ENCODE data around the gene KCNK4.
"Not testable (repeated sequence)": the region's sequence is repeated elsewhere in the genome, so short reads cannot be mapped to it uniquely, and the experiment has no call there.

The KCNK4 gene

GRCh38 chr11:64245401-64245796, 45.7 kb upstream of the KCNK4 start:
- H3K4ac ChIP-seq (ENCODE audit: low read depth, low read length): no peak overlapping the region
- H3K4me3 ChIP-seq (ENCODE audit: low read length): peak overlapping the region; percentile 94
- H3K4me2 ChIP-seq (ENCODE audit: low read length): peak overlapping the region; percentile 35
- peaks cover 14% of the 10 kb centered on the region for H3K4me1 ChIP-seq (ENCODE audit: control insufficient read depth, low read depth, low read length)
- H2BK15ac ChIP-seq (replicated peaks; ENCODE audit: low read depth): no peak overlapping the region
- no peak for DNase-seq
- peaks cover 1% of the 10 kb centered on the region for H3K36me3 ChIP-seq (ENCODE audit: control insufficient read depth, insufficient read depth, low read length)
- peak overlapping the region; percentile 98 for H3K56ac ChIP-seq (ENCODE audit: low read length)
- no peak overlapping the region for H2BK120ac ChIP-seq (ENCODE audit: low read depth, low read length)
- no peaks in the 10 kb centered on the region for H3K27me3 ChIP-seq (ENCODE audit: insufficient read depth, low read length, poor library complexity)
- peak overlapping the region; percentile 75 for H3K23ac ChIP-seq (ENCODE audit: low read length)
- no peak overlapping the region for H3K27ac ChIP-seq (ENCODE audit: low read depth, low read length)
- H2BK5ac ChIP-seq (ENCODE audit: low read length): no peak overlapping the region
- no peak overlapping the region for H2AK5ac ChIP-seq (ENCODE audit: low read length)
- H3K9ac ChIP-seq (ENCODE audit: low read length): peak overlapping the region; percentile 95
- H3K79me1 ChIP-seq (ENCODE audit: low read length): peaks cover 7% of the 10 kb centered on the region
- H4K8ac ChIP-seq (ENCODE audit: low read depth, low read length): no peak overlapping the region
- no peak overlapping the region for H4K5ac ChIP-seq (ENCODE audit: low read length)
- H3K79me2 ChIP-seq (ENCODE audit: control insufficient read depth, insufficient read depth, low read length): peaks cover 23% of the 10 kb centered on the region
- no CpG with 5 or more reads among the region's 6 CpGs for WGBS (ENCODE audit: extremely low coverage, insufficient coverage, low lambda C conversion rate)
- H3K18ac ChIP-seq (ENCODE audit: low read length): no peak overlapping the region

GRCh38 chr11:64245797-64246620, 45.1 kb upstream of the KCNK4 start:
- Histone ChIP-seq H3K27ac (ENCODE audit: low read depth, low read length) (peak overlapping the region; percentile 46), H2BK15ac (replicated peaks; ENCODE audit: low read depth) (no peak overlapping the region), H2BK5ac (ENCODE audit: low read length) (peak overlapping the region; percentile 64), H3K4me3 (ENCODE audit: low read length) (peak overlapping the region; percentile 94), H3K56ac (ENCODE audit: low read length) (peak overlapping the region; percentile 98), H3K4ac (ENCODE audit: low read depth, low read length) (peak overlapping the region; percentile 44), H3K27me3 (ENCODE audit: insufficient read depth, low read length, poor library complexity) (no peaks in the 10 kb centered on the region), H3K79me2 (ENCODE audit: control insufficient read depth, insufficient read depth, low read length) (peaks cover 23% of the 10 kb centered on the region), H3K23ac (ENCODE audit: low read length) (peak overlapping the region; percentile 75), H3K36me3 (ENCODE audit: control insufficient read depth, insufficient read depth, low read length) (peaks cover 1% of the 10 kb centered on the region), H2AK5ac (ENCODE audit: low read length) (peak overlapping the region; percentile 86), H3K4me1 (ENCODE audit: control insufficient read depth, low read depth, low read length) (peaks cover 12% of the 10 kb centered on the region), H3K18ac (ENCODE audit: low read length) (peak overlapping the region; percentile 15), H4K8ac (ENCODE audit: low read depth, low read length) (no peak overlapping the region), H3K9ac (ENCODE audit: low read length) (peak overlapping the region; percentile 95), H3K79me1 (ENCODE audit: low read length) (peaks cover 7% of the 10 kb centered on the region), H4K5ac (ENCODE audit: low read length) (no peak overlapping the region), H2BK120ac (ENCODE audit: low read depth, low read length) (peak overlapping the region; percentile 0), H3K4me2 (ENCODE audit: low read length) (peak overlapping the region; percentile 35)
- peak; percentile 91 for DNase-seq
- WGBS (ENCODE audit: extremely low coverage, insufficient coverage, low lambda C conversion rate): no CpG with 5 or more reads among the region's 46 CpGs

GRCh38 chr11:64246621-64246870, 44.6 kb upstream of the KCNK4 start:
- peaks cover 12% of the 10 kb centered on the region for H3K4me1 ChIP-seq (ENCODE audit: control insufficient read depth, low read depth, low read length)
- not testable (repeated sequence) for DNase-seq; H3K23ac ChIP-seq (ENCODE audit: low read length); H2BK15ac ChIP-seq (replicated peaks; ENCODE audit: low read depth); H2AK5ac ChIP-seq (ENCODE audit: low read length); H2BK5ac ChIP-seq (ENCODE audit: low read length); H4K8ac ChIP-seq (ENCODE audit: low read depth, low read length); H3K4me2 ChIP-seq (ENCODE audit: low read length); H3K27me3 ChIP-seq (ENCODE audit: insufficient read depth, low read length, poor library complexity); H3K36me3 ChIP-seq (ENCODE audit: control insufficient read depth, insufficient read depth, low read length); H2BK120ac ChIP-seq (ENCODE audit: low read depth, low read length); H3K79me1 ChIP-seq (ENCODE audit: low read length); H4K5ac ChIP-seq (ENCODE audit: low read length)
- H3K4ac ChIP-seq (ENCODE audit: low read depth, low read length): peak overlapping the region; percentile 44
- no CpG with 5 or more reads among the region's 43 CpGs for WGBS (ENCODE audit: extremely low coverage, insufficient coverage, low lambda C conversion rate)
- peak overlapping the region; percentile 22 for H3K27ac ChIP-seq (ENCODE audit: low read depth, low read length)
- H3K18ac ChIP-seq (ENCODE audit: low read length): peak overlapping the region; percentile 15
- peak overlapping the region; percentile 98 for H3K56ac ChIP-seq (ENCODE audit: low read length)
- H3K9ac ChIP-seq (ENCODE audit: low read length): peak overlapping the region; percentile 95
- peaks cover 23% of the 10 kb centered on the region for H3K79me2 ChIP-seq (ENCODE audit: control insufficient read depth, insufficient read depth, low read length)
- H3K4me3 ChIP-seq (ENCODE audit: low read length): peak overlapping the region; percentile 94

GRCh38 chr11:64246871-64247728, 44.0 kb upstream of the KCNK4 start, which contains the start of gene PPP1R14B:
PPP1R14B (minus strand) TSS chr11:64246943; CDS start chr11:64246673, 270 bp downstream.
- no peak within 1 kb of the TSS for H4K8ac ChIP-seq (ENCODE audit: low read depth, low read length)
- no peak within 1 kb of the TSS for H4K5ac ChIP-seq (ENCODE audit: low read length)
- peak within 1 kb of the TSS; percentile 50 for H3K4ac ChIP-seq (ENCODE audit: low read depth, low read length)
- H3K4me2 ChIP-seq (ENCODE audit: low read length): peak within 1 kb of the TSS; percentile 93
- H3K79me2 ChIP-seq (ENCODE audit: control insufficient read depth, insufficient read depth, low read length): peaks cover 28% of the 10 kb centered on the region
- peak within 1 kb of the TSS; percentile 98 for H3K56ac ChIP-seq (ENCODE audit: low read length)
- H2BK5ac ChIP-seq (ENCODE audit: low read length): peak within 1 kb of the TSS; percentile 73
- peak within 1 kb of the TSS; percentile 94 for H3K4me3 ChIP-seq (ENCODE audit: low read length)
- WGBS (ENCODE audit: extremely low coverage, insufficient coverage, low lambda C conversion rate): no CpG with 5 or more reads among the region's 74 CpGs
- H3K36me3 ChIP-seq (ENCODE audit: control insufficient read depth, insufficient read depth, low read length): peaks cover 1% of the 10 kb centered on the region
- H3K9ac ChIP-seq (ENCODE audit: low read length): peak within 1 kb of the TSS; percentile 95
- peak within 1 kb of the TSS; percentile 86 for H2AK5ac ChIP-seq (ENCODE audit: low read length)
- H3K4me1 ChIP-seq (ENCODE audit: control insufficient read depth, low read depth, low read length): peaks cover 12% of the 10 kb centered on the region
- H3K18ac ChIP-seq (ENCODE audit: low read length): peak within 1 kb of the TSS; percentile 15
- no peaks in the 10 kb centered on the region for H3K27me3 ChIP-seq (ENCODE audit: insufficient read depth, low read length, poor library complexity)
- H3K27ac ChIP-seq (ENCODE audit: low read depth, low read length): peak within 1 kb of the TSS; percentile 59
- peak; percentile 96 for DNase-seq
- H3K23ac ChIP-seq (ENCODE audit: low read length): peak within 1 kb of the TSS; percentile 75
- peaks cover 11% of the 10 kb centered on the region for H3K79me1 ChIP-seq (ENCODE audit: low read length)
- no peak within 1 kb of the TSS for H2BK15ac ChIP-seq (replicated peaks; ENCODE audit: low read depth)
- peak within 1 kb of the TSS; percentile 0 for H2BK120ac ChIP-seq (ENCODE audit: low read depth, low read length)

- Histone ChIP-seq H3K9ac (ENCODE audit: low read length) (peak overlapping the region; percentile 69), H3K23ac (ENCODE audit: low read length) (no peak overlapping the region), H3K27me3 (ENCODE audit: insufficient read depth, low read length, poor library complexity) (no peaks in the 10 kb centered on the region), H3K4me1 (ENCODE audit: control insufficient read depth, low read depth, low read length) (peaks cover 12% of the 10 kb centered on the region), H3K79me1 (ENCODE audit: low read length) (peaks cover 9% of the 10 kb centered on the region), H2AK5ac (ENCODE audit: low read length) (peak overlapping the region; percentile 92), H3K4me3 (ENCODE audit: low read length) (no peak overlapping the region), H3K18ac (ENCODE audit: low read length) (peak overlapping the region; percentile 15), H4K8ac (ENCODE audit: low read depth, low read length) (no peak overlapping the region), H2BK15ac (replicated peaks; ENCODE audit: low read depth) (no peak overlapping the region), H3K79me2 (ENCODE audit: control insufficient read depth, insufficient read depth, low read length) (peaks cover 30% of the 10 kb centered on the region), H3K56ac (ENCODE audit: low read length) (peak overlapping the region; percentile 77), H3K4me2 (ENCODE audit: low read length) (peak overlapping the region; percentile 32), H2BK5ac (ENCODE audit: low read length) (no peak overlapping the region), H3K4ac (ENCODE audit: low read depth, low read length) (peak overlapping the region; percentile 59), H3K27ac (ENCODE audit: low read depth, low read length) (no peak overlapping the region), H2BK120ac (ENCODE audit: low read depth, low read length) (no peak overlapping the region), H4K5ac (ENCODE audit: low read length) (no peak overlapping the region), H3K36me3 (ENCODE audit: control insufficient read depth, insufficient read depth, low read length) (peaks cover 1% of the 10 kb centered on the region)
- DNase-seq: no peak
- WGBS (ENCODE audit: extremely low coverage, insufficient coverage, low lambda C conversion rate): no CpG with 5 or more reads among the region's 31 CpGs
Observed at GRCh38 chr11:64247729-64248531, 43.2 kb upstream of the KCNK4 start.

Data from mesendoderm (in vitro differentiated cells).